Activated CD4-positive, CD25-positive, alpha-beta regulatory T cell treated with anti-CD3 and anti-CD28 coated beads, Interleukin-2, amount 50 U/mL, for 24 hours (primary cell): ENCODE measurements around the gene APOL1.
A peak's percentile ranks its signal among the peaks of the same experiment; 100 is the strongest.
"Not testable (repeated sequence)": the region's sequence is repeated elsewhere in the genome, so short reads cannot be mapped to it uniquely, and the experiment has no call there.

Experiments
- ATAC-seq, 2 donors: fragments of 150-1000 bp; cut with Tn5 transposase; one replicate each; pipeline ENCODE4 v1.10.0; 2021; ENCODE audit warnings: mild to moderate bottlenecking in 1 of 2, moderate library complexity in 1 of 2

APOL1 gene

DNA sequence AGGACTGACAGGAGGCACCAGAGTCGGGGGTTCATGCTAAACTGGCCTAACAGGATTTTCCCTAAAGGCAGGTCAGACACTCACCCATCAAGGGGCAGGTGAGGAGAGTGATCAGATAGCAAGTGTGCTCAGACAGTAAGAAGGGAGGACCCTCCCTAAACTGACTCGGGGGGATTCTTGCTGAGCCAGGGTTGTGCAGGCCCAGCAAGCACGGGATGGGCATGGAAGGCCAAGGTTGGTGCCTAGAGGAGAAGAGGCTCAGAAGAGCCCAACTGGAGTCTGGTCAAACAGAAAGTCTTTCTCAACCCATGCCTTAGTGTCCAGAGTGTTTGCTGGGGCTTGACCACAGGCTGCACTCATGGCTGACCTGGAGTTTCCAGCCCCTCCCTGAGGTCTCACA, 6.2 kb upstream of the APOL1 start:
- no peak for ATAC-seq

DNA sequence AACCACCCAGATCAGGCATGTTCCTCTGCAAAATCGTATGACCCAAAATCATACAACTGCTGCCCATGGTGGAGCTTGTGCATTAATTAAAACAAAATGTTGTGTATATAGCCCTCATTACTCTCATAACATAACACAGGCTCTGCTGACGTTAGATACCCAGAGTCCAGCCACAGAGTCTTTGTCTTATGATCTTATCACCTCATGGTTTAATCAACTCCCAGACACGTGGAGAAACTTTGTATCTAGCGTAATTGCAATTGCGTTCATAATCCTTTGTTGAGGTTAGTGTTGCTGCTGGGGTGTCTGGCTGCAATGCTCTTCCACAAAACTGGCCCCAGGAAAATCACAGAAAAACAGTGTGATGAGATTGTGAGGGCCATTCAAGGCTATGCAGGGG, 5.0 kb upstream of the APOL1 start:
- no peak for ATAC-seq

DNA sequence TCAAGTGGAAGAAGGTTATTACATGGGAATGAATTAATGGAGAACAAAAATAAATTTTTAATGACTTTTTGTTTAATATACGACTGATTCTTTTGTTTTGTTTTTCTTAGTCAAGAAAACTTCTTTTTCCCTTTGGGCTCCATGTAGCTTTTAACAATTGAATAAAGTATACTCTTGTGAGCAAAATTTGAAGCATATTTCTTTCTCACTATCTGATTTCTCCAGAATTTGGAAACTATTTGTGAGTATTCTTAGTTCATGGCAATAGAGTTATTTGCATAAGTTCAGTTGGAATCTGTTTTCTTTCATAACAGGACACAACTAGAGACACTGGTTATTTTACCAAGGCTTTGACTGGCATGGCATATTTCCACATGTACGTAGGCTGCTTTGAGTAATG, 3.8 kb upstream of the APOL1 start:
- ATAC-seq = no peak

DNA sequence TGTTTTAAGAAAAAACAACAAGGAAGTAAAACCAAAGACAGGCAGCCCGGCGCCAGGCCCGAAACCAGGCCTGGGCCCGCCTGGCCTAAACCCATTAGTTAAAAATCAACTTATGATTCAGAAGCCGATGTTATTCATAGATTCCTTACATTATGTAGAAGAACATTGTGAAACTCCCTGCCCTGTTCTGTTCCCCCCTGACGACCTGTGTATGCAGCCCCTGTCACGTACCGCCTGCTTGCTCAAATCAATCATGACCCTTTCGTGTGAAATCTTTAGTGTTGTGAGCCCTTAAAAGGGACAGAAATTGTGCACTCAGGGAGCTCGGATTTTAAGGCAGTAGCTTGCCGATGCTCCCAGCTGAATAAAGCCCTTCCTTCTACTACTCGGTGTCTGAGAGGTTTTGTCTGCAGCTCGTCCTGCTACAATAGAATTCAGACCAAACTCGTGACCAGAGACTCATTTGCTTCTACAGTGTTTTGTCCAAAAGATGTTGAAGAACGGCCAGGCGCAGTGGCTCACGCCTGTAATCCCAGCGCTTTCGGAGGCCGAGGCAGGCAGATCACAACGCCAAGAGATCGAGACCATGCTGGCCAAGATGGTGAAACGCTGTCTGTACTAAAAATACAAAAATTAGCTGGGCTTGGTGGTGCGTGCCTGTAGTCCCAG, 2.5 kb upstream of the APOL1 start:
- ATAC-seq = not testable (repeated sequence)

DNA sequence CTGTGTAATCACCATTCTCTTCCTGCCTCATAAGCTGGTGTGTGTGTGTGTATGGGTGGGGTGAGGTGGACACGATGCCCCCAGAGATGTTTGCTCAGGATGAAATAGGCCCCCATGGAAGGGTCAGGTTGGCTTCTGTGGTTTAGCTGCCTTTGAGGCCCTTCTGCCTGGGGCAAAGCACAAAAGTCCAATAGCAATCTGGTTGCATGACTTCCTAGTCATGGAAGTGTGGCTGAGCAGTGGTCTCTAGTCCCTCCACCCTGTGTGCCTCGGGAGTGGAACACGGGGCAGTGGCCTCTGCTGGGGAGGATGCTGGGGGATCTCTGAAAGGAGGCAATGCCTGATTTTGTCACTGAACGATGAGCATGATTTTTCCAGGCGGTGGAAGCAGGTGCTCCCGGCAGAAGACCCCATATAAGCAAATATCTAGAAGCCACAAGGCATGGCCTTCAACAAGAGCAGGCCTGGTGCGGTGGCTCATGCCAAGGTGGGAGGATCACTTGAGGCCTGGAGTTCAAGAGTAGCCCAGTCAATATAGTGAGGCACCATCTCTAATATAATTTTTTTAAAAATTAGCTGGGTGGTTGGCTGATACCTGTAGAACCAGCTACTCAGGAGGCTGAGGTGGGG, 839 bp upstream of the APOL1 start:
- not testable (repeated sequence) for ATAC-seq

DNA sequence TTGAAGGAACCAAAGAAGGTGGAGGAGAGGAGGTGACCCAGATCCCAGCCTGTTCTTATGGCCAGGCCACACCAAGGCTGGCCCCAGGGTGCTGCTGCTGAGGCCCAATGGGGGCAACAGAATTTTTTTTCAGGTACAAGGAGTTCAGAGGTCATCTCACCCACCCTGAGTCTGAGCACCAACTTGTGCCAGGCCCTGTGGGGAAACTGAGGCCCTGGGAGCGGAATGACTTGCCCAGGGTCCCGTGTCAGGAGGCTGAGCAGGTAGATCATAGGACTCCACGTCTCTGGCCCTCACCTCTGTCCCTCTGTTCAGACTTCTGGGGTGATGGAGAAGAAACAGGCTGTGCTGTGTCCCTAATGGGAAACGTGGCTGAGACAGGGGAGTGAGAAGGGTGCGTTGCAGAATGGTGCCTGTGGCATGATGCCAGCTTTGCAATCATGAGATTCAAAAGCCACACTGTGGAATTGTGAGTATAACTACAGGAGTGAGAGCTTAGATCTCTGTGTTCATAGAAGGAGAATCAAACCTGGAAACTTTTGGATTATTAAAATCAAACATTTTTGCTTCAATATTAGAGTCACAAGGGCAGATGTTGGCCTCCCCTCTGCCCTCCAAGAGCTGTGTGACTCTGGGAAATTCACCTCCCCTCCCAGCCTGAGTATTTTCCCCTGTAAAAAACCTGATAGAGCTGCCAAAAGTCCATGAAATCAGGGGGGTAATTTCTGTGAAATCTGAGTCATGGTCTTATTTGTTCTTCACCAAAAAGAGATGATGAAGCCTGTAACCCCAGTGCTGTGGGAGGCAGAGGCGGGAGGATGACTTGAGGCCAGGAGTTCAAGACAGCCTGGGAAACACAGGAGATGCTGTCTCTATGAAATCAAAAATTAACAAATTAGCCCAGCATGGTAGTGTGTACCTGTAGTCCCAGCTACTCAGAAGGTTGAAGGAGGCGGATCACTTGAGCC, 874 bp downstream of the APOL1 start:
- peak; percentile 46 to 58 for ATAC-seq

DNA sequence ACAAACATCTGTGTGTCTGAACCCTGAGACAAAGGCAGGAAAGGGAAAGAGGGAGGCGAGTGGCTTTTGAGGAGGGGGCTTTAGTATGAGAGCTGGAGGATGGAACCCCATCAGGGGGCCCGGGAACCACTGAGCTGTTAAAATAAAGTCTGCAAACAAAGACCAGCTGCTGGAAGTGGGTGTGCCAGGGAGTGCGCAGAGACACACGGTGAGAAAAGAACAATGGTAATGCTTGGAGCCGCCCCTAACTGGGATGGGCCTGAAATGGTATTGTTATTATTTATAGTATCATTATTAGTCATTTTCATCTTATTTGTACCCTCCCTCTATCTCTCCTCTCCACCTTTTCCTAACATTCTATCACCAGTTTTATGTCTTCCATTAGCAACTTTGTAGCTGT, 2.6 kb downstream of the APOL1 start:
- not testable (repeated sequence) for ATAC-seq

DNA sequence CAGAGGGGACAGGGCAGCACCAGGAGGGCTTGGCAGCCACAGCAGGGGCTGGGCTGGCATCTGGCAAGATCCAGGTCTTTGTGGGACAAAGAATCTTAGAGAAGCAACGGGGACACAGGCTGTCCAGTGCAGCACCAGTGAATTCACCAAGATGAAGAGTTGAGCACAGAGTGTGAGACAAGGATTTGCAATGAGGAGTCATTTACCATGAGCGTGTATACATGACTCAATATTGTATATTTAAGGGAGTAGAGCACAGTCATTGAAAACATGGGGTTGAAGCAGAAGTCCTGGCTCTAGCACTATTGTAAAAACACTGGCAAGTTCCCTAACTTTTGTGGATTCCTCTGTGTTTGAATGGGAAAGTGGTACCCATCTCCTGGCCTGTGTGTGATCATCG, 3.5 kb downstream of the APOL1 start:
- peak in 1 of 2 donors; percentile 42 for ATAC-seq

DNA sequence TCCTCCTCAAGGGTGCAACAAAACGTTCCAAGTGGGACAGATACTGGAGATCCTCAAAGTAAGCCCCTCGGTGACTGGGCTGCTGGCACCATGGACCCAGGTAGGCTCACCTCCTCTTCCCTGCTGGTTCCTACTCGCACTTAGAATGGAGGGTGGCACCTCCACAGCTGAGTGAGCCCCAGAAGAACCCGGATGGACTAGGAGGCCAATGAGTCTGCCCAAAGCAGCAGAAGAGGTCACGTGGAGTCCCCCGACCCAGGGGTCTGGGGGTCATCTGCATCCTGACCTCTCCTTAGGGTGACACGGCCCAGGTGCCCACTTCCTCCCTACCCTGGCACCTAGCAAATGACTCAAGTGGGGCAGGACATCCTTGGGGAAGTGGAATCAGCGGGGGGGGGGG, 4.4 kb downstream of the APOL1 start:
- no peak for ATAC-seq

DNA sequence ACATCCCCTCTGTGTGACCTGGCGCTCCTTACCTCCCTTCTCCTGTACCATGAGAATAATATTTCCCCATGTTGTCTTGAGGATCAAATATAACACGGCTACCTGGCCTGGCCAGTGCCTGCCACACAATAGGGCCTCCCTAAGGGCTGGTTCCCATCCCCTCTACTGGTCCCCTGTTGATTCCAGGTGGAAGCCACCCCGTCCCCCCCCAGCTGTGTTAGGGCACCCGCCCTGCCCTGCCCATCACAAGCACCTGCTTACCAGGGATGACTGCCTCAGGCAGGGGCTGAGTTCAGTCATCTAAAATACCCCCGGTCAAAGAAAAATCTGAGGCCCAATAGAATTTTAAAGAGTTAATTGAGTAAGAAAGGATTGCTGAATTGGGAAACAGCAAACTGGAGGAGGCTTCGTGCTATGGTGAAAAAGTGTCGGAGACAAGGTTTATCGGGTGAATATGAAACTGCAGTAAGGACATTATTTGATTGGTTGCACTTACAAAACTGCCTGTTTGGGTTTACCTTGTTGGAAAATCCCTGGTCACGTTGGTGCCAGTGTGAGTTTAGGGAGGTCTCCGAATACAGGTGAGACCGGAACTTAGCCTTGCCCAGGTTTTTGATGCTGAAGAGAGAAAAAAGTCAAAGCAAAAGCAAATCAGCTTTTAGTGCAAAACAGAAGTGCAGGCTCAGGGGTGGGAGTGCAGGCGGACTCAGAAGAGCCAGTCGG, 5.2 kb downstream of the APOL1 start:
- ATAC-seq = no peak

DNA sequence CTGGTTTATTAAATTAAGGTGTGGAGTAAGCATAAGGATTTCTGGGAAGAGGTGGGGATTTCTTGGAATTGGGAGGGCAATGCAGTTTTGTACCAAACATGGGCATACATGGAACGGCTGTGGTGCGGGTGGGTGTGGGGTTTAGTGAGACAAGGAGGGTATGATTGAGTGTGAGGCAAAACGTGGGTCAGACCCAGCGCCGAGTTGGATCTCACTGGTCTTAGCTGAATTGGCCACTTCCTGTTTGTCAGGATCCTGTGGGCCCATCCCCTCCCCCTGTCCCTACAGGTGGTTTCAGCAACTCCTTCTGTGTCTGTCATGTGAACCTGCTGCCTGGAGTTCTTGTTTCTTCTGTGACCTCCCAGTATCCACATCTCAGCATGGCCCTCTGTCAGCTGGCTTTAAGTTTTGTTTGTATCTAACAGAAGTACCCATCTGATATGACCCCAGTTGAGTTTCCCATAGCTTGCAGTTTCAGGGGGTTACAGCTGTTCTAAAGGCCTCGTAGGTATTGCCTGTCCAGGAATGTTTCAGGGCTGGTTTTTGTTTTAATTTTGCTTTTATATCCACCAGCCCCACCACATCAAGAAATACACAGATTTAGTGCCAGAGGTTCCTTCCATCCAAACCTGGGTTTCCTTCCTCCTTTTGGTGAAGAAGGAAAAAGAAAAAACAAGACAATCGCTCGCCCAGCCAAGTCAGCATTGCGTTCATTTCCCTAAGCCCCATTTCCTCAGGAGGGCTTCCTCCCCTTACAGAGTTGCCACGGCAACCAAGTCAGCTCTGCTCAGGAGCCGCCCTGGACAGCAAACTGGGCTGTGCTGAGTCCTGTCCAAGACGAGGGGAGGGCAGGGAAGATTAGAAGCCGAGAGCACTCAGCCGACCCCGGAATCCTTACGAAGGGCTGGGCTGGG, 6.0 kb downstream of the APOL1 start:
- peak in 1 of 2 donors; percentile 6 for ATAC-seq

DNA sequence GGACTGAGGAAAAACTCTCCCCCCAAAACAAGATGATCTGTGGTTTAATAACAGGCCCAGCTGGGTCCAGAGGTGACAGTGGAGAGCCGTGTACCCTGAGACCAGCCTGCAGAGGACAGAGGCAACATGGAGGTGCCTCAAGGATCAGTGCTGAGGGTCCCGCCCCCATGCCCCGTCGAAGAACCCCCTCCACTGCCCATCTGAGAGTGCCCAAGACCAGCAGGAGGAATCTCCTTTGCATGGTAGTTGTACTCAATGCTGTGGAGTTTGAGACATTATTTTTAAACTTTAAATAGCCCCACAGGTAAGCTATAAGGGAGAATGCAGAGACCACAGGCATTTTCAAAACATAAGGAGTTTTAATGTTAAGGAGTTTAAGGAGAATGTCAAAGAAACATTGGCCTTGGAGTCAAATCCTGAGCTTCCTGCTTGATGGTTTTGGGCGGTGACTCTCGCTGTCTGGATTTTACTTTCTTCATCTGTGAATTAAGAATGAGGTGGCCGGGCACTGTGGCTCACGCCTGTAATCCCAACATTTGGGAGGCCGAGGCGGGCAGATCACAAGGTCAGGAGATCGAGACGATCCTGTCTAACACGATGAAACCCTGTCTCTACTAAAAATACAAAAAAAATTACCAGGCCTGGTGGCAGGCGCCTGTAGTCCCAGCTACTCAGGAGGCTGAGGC, 6.8 kb downstream of the APOL1 start:
- ATAC-seq = no peak

DNA sequence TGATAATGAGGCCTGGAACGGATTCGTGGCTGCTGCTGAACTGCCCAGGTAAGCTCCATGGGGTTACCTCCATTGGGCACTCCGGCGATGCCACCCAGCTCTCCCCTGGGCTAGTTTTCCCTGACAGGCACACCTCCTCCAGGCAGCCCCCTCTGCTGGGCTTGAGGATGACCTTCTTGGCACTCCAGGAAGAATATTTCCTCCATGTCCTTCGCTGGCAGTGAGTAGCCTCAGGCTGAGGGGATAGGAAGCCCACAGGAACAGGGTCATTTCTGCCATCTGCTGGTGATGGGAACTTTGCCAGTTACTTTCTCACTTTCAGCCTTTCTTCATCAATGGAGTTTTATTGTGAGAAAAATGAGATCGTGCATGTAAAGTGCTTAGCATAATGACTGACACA, 8.7 kb downstream of the APOL1 start:
- not testable (repeated sequence) for ATAC-seq

DNA sequence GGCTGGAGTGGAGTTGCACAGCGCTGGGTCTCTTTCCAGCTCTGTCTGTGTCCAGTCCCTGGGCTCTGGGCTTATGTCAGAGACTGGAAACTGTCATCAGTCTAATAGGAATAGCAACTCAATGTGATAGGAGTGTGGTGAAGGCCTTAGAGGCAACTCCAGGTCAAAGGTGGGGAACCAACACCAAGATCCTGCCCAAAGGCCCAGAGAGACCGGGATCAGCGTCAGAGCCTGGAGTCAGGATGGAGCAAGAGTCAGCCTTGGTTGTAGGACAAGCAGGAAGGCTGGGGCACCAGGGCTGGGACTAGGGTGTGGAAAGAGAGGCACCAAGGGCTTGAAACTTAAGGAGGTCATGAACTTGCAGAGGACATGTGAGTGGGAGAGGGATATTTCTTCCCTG, 9.4 kb downstream of the APOL1 start:
- ATAC-seq = not testable (repeated sequence)

DNA sequence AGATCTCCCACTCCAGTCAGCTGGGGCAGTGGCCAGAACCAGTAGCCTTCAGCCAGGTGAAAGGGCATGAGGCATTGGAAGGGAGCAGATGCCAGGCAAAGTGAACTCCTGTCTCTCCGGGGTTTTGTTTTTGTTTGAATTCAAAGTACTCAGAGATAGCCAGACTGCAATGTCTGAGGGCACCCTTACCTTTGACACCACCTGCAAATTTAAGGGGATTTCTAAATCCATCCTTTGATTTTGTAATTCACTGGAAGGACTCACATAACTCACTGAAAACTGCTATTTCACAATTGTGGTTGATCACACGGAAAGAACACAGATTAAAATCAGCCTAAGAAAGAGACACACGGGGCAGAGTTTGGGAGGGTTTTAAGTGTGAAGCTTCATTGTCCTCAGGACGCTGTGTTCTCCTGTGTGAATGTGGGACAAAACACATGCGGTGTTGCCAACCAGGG, 10.3 kb downstream of the APOL1 start:
- not testable (repeated sequence) for ATAC-seq

DNA sequence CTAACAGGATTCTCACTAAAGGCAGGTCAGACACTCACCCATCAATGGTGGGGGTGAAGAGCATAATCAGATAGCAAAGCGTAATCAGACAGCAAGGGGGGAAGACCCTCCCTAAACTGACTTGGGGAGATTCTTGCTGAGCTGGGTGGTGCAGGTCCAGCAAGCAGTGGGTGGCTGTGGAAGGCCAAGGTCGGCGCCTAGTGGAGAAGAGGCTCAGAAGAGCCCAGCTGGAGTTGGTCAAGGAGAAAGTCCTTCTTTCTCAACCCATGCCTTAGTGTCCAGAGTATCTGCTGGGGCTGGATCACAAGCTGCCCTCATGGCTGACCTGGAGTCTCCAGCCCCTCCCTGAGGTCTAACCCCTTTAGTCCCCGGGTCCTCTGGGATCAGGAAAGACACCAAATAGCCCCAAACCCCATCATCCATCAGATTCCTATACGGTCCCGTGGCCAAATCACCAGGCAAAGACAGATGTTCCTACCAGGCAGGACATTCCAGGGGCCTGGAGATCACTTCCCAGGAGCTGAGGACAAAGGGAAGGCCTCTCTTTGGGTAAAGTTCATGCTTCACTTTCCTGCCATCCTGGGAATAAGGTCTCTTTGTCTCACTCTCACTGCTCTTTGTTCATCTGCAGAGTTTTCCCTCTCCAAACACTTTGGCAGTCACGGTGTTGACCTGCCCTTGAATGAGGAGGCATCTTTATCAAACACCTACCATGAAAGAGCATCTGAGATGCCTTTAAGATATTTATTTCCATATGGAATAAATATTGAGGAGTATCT, 11.1 kb downstream of the APOL1 start:
- not testable (repeated sequence) for ATAC-seq

DNA sequence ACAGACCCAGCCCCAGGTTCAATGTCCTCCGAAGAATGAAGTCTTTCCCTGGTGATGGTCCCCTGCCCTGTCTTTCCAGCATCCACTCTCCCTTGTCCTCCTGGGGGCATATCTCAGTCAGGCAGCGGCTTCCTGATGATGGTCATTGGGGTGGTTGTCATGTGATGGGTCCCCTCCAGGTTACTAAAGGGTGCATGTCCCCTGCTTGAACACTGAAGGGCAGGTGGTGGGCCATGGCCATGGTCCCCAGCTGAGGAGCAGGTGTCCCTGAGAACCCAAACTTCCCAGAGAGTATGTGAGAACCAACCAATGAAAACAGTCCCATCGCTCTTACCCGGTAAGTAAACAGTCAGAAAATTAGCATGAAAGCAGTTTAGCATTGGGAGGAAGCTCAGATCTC, 14.1 kb downstream of the APOL1 start:
- ATAC-seq = no peak

DNA sequence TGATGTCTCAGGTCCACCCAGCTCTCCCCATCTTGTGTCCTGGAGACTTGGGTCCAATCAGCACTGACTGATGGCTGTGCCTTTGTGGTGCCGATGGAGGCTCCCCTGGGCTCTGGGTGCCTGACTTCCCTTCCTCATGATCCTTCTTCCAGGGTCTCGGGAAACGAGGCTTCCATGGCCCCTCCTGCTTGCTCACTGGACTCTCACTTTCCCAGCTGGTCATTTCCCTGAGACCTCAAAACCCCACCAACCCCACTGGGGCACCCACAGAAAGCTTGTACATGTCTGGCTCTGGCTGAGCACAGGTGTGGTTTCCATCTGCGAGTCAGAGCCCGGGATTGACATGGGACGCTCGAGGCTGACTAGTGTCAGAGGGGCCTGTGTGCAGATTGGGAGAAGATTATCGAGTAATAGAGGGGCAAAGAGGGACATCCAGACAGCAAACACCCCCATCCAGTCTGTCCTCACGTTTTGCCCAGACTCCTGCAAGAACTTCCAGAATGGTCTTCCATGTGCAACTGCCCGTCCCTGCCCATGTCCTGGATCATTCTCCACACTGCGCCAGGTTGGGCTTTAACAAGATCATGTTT, 15.1 kb downstream of the APOL1 start:
- ATAC-seq = no peak

DNA sequence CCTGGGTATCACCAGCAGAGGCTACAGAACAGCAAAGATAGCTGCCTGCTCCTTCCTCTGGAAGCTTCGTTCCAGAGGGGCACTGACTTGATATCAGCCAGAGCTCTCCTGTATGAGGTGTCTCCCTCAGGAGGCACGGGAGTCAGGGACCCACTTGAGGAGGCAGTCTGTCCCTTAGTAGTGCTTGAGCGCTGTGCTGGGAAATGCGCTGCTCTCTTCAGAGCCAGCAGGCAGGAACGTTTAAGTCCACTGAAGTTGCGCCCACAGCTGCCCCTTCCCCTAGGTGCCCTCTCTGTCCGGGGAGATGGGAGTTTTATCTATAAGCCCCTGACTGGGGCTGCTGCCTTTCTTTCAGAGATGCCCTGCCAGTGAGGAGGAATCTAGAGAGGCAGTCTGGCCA, 18.3 kb downstream of the APOL1 start:
- not testable (repeated sequence) for ATAC-seq

DNA sequence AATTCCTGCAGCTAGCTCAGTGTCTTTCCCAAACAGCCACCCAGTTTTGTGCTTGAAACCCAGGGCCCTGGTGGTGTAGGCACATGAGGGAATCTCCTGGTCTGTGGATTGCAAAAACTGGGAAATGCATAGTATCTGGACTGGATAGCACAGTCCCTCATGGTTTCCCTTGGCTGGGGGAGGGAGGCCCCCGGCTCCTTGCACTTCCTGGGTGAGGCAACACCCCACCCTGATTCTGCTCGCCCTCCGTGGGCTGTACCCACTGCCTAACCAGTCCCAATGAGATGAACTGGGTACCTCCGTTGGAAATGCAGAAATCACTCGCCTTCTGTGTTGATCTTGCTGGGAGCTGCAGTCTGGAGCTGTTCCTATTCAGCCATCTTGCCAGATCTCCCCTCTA, 19.0 kb downstream of the APOL1 start:
- not testable (repeated sequence) for ATAC-seq
